Fibroblast of upper back skin (primary cell): Measurements from ENCODE around the gene WNT7B.
A peak's percentile ranks its signal among the peaks of the same experiment; 100 is the strongest.

Experiments
- DNase-seq: peaks from one replicate; pipeline ENCODE4 v3.0.0-alpha.2; 2013

Gene WNT7B

GRCh38 chr22:45977003-45977411 is at the start of gene WNT7B:
Gene WNT7B, minus strand, starts transcription at chr22:45977162. Its CDS starts 408 bp downstream, at chr22:45976754.
- no peak for DNase-seq

DNA sequence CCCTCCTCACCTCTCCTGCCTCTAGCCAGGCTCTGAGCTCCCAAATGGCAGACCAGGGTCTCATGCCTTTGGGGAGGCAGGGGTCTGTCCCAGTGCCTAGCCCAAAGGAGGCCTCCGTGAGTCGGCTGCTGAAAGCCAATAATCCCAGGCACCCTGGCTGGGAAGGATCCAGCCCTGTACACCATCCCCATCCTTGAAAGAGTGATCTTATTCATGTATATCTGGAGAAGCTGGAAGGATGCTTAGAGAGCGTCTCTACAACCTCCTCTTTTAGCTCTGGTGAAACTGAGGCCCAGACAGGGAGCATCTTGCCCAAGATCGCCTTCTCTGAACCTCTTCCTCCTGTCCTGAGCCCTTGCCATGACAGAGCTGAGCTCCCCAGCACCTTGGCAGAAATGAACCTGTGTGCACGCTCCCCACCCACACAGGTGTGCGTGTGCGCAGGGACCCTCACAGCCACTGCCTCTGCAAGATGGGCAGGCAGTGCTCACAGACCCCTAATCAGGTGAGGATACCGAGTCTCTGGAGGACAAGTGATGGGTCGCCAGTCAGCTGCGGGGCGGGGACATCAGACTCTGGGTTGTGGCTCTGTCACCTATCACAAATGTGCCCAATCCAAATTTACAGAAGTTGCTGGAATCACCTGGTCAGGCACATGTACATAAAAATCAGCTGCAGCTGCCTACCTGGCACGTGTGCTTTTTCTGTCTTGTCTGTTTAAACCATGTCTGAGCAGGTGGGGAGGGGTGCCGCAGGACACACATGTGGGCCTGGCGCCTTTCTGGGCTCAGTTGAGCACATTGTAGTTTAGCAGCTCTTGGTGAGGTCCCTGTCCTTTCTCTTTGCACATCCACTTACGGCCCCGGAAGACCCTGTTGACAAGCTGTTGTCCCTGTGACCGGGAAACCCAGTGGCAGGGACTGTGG is 49.3 kb upstream of the WNT7B start:
- no peak for DNase-seq

DNA sequence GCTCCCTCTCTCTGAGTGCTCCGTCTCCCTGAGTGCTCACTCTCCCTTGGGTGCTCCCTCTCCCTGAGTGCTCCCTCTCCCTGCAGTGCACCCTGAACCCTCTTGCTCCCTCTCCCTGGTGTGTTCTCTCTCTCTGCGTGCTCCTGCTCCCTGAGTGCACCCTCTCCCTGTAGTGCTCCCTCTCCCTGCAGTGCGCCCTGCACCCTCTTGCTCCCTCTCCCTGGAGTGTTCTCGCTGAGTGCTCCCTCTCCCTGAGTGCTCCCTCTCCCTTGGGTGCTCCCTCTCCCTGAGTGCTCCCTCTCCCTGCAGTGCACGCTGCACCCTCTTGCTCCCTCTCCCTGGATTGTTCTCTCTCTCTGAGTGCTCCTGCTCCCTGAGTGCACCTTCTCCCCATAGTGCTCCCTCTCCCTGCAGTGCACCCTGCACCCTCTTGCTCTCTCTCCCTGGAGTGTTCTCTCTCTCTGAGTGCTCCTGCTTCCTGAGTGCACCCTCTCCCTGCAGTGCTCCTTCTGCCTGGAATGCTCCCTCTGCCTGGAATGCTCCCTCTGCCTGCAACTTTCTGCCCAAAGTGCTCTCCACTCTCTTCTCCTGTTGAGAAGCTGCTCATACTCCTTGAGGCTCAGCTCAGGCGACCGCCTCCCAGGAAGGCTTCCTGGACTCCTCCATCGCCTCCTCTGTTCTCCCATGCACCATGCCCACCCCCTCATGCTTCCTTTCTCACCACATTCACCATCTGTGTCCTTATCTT is 48.4 kb upstream of the WNT7B start:
- DNase-seq: no peak

- DNase-seq: no peak
These were observed 47.3 kb upstream of the WNT7B start for GRCh38 chr22:46024136-46024840.

- DNase-seq: peak; percentile 81
These were observed 46.6 kb upstream of the WNT7B start for GRCh38 chr22:46023558-46023981.

GRCh38 chr22:46022881-46023512 is 46.0 kb upstream of the WNT7B start:
- DNase-seq: no peak

DNA sequence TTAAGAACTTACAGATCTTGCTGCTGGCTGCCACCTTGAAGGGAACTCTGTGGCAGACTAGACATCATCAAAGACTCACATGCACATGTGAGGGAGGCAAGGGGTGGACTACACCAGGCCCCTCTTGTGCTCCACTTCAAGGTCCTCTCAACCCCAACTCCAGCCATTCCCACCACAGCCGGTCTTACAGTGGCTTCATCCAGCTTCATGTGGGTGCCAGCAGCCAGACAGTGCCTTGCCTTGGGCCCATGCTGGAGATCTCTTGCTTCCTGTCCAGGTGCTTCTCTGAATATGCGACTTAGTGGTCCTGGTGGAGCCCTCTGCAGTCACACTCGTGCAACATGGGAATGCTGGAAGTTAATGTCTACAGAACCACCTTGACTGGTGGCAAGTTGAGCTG is 44.6 kb upstream of the WNT7B start:
- no peak for DNase-seq

DNA sequence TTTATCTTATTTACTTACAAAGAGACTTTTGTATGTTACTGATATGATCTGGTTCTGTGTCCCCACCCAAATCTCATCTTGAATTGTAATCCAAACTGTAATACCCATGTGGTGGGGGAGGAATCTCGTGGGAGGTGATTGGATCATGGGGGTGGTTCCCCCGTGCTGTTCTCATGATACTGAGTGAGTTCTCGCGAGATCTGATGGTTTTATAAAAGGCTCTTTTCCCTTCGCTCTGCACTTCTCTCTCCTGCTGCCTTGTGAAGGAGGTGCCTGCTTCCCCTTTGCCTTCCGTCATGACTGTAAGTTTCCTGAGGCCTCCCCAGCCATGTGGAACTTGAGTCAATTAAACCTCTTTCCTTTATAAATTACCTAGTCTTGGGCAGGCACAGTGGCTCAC is 42.4 kb upstream of the WNT7B start:
- DNase-seq: no peak

GRCh38 chr22:46018859-46019258 is 41.9 kb upstream of the WNT7B start:
- no peak for DNase-seq

DNA sequence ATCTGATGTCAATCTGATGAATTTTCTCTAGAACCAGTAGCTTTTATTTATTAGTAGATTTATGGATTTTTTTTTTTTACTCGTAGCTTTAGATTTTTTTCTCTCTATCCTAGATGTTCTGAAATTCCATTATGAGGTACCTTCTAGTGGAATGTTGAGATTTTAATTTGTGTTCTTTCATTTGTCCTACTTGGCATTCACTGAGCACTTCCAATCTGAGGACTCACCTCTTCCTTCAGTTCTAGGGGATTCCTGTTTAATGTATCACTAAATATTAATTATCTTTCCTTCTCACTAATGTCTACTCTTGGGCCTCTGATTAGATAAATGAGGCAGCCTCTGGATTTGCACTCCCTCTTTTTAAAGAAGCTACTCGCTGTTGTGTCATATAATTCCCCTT is 40.2 kb upstream of the WNT7B start:
- DNase-seq: peak; percentile 30

- peak; percentile 97 for DNase-seq
These were observed 36.8 kb upstream of the WNT7B start for GRCh38 chr22:46013460-46014416.

- no peak for DNase-seq
These were observed 35.9 kb upstream of the WNT7B start for GRCh38 chr22:46012881-46013281.

DNA sequence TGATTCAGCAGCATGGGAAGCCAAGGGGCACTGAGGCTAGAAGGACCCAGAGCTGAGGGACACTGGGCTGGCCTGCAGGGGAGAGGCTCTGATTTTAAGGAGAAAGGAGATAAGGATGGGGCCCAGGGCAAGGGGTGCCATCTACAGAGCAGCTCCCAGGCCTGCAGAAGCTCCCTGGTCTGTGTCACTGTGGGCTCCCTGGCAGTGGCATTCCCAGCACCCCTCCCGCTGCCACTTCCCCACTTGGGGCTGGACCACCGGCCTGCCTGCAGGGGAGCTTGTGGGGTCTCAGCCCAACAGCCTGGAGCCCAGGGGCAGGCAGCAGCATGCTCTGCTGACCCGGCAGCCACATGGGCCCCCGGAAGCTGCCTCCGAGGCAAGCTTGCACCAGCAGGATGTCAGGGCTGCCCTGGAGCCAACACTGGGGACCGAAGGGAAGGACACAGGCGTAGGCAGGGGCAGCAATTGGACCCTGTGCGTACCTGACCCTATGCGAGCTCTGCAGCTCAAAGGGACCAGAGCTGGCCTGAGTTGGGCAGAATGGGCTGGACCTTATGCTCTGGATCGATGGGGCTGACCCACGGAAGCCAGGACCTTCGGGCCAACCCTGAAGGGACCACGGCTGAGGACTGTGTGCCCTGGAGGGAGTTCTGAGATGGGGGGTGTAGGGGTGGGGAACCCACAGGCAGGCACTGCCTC is 35.4 kb upstream of the WNT7B start:
- DNase-seq: no peak

GRCh38 chr22:46011627-46012181 is 34.7 kb upstream of the WNT7B start:
- no peak for DNase-seq

GRCh38 chr22:46010951-46011626 is 34.1 kb upstream of the WNT7B start:
- DNase-seq: no peak

- peak; percentile 54 for DNase-seq
These were observed 33.4 kb upstream of the WNT7B start for GRCh38 chr22:46010207-46010867.

GRCh38 chr22:46009730-46010129 is 32.8 kb upstream of the WNT7B start:
- DNase-seq: no peak

DNA sequence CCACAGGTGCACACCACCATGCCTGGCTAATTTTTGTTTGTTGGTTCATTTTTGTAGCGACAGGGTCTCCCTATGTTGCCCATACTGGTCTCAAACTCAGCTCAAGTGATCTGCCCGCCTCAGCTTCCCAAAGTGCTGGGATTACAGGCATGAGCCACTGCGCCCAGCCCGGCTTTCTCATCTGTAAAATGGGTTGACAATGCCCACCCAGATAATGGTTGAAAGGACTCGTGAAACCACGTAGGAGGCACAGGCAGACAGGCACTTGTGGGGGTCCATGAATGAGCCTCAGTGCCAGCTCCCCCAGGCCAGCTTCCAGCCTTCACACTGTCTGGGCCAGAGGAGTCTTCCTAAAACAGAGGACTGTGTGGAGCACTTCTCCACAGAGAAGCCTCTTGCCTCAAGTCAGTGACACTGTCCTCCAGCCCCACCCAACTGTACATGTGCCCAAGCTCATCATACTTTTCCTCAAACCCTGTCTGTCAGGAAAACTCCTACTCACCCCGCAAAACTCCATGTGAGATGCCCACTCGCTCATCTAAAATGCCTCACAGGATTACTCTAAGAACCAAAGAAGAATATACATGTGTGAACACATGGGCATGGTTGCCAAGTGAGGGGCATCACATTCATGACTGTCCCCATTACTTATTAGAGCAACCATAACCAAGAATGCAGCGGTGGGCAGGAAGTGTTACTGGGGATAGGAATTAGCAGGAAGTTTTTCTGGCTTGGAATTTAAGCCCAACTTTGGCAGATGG is 32.1 kb upstream of the WNT7B start:
- DNase-seq: no peak

DNA sequence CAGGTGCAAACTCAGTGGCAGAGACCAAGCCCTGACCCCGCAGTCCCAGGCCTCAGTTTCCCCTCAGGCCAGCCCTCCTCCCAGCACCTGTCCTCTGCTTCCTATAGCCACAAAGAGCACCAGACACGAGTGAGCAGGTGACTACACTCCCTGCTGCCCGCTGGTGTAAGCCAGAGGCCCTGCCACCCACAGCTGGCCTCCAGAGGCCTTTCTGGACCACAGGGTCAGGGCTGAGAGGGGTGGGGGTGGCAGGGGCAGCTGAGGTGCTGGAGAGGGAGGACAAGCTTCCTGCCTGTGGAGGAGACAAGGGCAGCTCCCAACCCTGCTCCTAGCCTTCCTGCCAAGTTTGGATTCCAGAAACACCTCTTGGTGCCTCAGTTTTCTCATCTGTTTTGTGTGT is 31.3 kb upstream of the WNT7B start:
- no peak for DNase-seq
